Fibroblast of skin of right biceps (primary cell): ENCODE results near the gene UBE2L6.
"Not testable (repeated sequence)": the region's sequence is repeated elsewhere in the genome, so short reads cannot be mapped to it uniquely, and the experiment has no call there.

Source experiments
- DNase-seq: peaks from one replicate; pipeline ENCODE4 v3.0.0-alpha.2; 2013

Gene UBE2L6

DNA sequence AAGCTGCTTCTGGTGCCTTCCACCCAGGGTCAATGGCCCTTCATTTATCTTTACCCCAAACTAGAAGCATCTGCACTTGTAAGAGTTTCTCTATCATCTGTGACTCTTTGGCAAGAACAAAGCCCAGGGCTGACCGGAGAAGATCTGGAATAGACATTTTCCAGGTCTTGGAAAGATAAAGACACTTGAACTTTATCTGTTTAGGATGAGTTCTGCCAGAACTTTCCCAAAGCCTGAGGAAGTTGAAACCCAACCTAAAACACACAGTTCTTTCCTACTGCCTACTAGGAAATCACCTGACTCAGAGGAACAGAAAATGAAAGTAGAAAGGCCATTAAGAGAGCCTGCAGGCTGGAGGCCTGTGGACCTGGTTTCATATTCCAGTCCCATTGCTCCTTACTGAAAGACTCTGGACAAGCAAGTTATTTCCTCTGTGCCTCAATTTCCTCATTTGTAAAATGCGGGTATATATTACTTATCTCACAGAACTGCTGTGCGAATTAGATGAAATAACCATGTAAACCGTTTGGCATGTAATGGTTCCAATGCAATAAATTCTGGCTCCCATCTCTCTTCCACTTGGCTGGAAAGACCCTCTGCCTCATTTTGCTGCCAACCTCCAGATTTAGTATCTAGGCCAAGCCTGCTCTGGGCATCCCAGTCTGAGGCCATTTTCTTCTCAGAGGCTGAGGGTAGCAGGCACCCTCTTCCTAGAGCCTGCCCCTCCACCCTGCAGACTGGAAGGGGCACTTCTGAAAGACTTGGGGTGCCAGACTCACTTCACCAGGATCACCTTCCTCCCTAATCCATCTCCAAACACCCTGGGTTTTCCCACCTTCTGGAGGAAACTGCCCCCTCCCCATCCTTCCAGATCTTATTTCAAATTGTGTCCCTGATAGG lies 1.2 kb downstream of the UBE2L6 start:
- no peak for DNase-seq

DNA sequence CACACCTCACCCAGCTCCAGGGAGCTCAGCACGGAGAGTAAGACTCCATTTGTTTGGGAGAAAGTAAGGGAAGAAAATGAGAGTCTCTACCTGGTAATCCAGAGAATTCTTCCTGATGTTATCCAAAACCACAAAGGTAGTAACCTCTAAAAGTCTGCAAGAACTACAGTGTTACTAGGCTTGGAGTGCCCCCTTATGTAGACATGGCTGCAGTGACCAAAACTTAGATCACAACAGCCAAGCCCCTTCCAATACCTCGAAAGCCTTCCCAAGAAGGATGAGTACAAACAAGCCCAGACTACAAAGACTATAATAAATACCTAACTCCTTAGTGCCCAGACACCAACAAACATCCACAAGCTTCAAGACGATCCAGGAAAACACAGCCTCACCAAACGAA lies 4.9 kb downstream of the UBE2L6 start:
- DNase-seq, result no peak

DNA sequence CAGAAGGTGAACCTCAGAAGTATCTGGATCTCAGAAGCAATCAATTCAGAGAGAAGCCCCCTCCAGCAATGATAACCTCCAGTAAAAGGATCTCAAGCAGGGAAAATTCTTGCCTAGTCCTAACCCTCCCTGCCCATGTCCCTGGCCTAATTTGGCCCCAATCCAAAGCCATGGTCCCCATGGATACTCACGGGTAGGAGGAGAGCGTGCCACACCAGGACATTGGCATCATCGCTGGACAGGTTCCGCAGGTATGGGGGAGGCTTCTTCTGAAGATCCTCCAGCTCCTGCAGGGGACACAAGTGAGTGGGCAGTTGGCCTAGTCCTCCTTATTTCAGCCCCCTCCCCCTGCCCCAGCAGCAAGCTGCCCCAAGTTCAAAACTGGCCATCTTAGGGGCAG lies 7.3 kb downstream of the UBE2L6 start:
- no peak for DNase-seq

DNA sequence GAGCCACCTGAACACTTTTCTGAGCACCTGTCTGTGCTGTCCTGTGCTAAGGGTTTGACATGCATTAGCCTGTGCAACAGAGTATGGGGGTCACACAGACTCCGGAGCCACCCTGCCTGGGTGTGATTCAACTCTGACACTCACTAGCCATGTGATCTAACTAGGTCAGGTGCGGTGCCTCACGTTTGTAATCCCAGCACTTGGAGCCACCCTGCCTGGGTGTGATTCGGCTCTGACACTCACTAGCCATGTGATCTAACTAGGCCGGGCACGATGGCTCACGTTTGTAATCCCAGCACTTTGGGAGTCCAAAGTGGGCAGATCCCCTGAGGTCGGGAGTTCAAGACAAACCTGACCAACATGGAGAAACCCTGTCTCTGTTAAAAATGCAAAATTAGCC lies 11.4 kb downstream of the UBE2L6 start:
- no peak for DNase-seq

DNA sequence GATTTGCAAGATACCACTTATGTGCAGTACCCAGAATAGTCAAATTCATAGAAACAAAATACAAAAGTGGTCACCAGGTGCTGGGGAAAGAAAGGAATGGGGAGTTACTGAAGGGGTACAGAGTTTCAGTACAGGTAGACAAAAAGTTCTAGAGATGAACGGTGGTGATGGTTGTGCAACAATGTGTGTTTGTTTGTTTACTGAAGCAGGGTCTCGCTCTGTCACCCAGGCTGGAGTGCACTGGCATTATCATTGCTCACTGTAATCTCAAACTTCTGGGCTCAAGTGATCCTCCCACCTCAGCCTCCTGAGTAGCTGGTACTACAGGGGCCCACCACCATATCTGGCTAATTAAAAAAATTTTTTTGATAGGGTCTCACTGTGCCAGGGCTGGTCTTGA lies 12.1 kb downstream of the UBE2L6 start:
- no peak for DNase-seq

DNA sequence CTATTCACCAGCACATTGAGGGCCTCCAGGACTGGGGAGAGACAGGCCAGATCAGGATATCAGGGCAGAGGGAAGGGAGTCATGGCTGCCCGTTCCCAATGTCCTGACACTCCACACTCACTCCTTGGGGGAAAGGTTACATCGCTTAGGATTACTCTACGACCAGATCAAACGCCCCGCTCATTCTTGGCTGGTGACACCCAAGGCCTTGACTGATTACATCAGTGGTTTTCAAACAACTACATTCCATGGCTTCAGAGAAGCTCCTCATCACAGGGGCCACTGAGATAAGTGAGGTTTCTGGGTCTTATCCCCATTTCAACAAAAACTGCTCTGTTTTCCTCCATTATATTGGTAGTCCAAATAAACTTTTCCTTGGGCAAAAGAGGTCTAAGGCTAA lies 15.0 kb downstream of the UBE2L6 start:
- DNase-seq, result no peak

DNA sequence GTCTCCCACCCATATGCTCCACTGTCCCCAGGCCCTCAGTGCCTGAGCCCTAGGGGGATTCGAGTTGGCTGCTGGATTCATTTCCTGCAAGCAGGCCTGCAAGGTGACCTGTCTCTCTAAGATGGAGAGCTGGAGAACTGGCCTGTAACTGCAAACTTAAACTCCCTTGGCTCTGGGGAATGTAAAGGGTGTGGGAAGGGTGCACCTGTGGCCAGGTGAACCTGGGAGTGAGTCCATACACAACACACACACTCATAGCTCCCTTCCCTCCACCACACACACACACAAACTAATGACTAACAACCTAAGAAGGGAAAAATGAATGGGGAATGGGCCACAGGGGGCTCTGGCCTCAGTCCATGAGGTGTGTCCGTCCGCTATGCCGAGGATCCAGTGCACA lies 15.5 kb downstream of the UBE2L6 start:
- DNase-seq, result no peak

DNA sequence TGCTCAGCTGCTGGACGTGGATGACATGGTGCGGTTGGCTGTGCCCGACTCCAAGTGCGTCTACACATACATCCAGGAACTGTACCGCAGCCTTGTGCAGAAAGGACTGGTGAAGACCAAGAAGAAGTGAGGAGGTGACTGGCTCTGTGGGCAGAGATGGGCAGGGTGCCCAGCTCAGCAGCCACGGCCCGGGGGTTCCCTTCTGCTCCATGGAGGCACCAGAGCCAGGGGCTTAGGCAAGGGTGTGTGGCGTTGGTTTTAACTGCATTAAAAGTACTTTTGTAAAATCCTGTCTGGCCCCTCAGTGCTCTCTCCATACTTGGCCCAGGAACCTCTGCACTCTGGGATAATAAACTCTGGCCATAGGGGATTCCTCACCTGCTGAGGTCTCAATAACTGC lies 17.5 kb downstream of the UBE2L6 start:
- DNase-seq, result no peak

DNA sequence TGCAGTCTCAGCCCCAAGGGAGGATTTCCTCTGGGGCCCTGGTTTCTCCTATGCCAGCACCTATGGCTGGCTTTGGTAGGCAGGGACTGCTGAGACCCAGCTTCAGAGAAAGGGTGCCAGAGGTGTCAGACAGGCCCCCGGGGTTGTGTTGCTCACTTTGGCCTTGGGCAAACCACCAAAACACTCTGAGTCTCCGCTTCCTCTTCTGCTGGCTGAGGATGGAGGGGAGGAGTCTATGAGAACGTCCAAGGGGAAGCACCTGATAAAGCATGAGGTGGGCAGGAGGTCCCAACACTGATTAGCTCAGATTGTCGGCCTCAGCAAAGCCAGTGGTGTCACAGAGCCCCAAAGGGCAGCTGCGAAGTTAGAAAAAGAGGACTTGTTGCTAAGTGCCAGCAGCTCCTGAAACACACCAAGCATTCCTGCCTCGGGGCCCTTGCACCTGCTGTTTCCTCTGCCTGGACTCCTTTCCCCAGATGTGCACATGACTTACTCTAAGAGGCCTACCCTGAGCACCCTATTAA lies 19.6 kb downstream of the UBE2L6 start:
- no peak for DNase-seq

DNA sequence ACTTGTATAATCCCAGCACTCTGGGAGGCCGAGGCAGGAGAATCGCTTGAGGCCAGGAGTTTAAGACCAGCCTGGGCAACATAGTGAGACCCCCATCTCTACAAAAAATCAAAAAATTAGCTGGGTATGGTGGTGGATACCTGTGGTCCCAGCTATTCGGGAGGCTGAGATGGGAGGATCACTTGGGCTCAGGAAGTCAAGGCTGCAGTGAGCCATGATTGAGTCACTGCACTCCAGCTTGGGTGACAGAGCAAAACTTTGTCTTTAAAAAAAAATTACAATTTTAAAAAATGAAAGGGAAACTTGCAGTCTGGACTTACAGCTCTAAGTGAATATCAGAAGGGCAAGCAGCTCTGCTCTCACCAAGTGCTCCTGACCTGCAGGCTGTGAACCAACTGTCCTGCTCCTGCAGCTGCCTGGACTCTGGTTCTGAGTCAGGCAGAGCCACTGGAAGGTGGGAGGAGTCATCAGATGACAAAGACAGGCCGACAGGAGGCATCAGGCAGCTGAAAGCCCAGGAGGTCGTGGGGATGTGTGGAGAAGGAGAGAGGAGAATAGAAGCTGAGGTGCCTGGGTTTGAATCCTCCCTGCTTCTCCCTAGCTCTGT lies 20.5 kb downstream of the UBE2L6 start:
- DNase-seq, result peak; percentile 36

DNA sequence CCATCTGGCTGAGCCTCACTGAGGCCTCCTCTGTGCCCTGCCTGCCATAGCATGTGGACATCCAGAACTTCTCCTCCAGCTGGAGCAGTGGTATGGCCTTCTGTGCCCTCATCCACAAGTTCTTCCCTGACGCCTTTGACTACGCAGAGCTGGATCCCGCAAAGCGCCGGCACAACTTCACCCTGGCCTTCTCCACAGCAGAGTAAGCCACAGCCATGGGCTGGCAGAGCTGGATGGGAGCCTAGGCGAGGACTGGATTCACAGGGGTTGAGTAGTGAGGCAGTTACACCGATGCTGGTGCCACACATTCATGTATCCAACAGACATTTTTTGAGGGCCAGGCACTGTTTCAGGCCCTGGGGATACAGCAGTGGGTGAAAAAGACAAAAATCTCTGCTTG lies 21.0 kb downstream of the UBE2L6 start:
- DNase-seq, result no peak

DNA sequence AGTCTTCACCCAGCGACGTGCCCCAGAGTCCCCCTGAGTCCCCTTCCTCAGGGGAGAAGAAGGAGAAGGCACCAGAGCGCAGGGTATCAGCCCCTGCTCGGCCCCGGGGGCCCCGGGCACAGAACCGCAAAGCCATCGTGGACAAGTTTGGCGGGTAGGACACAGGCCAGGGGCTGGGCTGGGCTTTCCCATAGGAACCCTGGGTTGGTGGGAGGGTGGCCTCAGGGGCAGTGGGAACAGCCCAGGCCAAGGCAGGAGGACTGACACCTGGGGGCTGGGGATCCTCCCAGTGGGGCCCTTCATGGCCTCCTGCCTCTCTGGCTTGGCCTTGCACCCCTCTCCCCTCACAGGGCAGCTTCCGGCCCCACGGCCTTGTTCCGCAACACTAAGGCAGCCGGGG lies 21.6 kb downstream of the UBE2L6 start:
- DNase-seq, result no peak

DNA sequence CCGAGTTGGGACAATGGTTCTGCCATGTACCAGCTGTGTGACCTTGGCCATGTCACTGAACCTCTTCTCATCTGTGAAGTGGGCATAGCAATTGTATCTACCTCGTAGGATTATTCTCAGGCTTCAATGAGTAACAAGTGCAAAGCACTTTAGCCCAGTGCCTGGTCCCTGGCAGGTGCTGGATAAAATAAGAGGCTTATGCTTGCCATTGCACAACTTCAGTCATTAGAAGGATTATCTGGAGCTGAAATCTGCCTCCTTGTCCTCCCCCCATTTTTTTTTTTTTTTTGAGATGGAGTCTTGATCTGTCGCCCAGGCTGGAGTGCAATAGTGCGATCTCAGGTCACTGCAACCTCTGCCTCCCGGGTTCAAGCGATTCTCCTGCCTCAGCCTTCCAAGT lies 22.9 kb downstream of the UBE2L6 start:
- DNase-seq, result no peak

DNA sequence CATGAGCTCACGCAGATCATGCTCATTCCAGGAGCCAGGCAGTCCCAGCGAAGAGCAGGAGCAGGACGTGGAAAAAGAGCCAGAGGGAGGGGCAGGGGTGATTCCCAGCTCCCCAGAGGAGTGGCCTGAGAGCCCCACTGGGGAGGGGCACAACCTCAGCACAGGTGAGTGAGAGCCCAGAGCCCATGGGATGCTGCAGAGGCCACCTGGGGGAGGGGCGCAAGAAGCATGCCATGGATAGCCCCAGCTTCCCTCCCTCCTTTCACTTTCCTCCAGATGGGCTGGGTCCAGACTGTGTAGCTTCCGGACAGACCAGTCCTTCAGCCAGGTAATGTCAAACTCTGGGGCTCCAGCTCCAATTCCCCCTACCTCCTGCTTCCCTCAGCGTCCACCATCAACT lies 23.9 kb downstream of the UBE2L6 start:
- DNase-seq, result no peak

DNA sequence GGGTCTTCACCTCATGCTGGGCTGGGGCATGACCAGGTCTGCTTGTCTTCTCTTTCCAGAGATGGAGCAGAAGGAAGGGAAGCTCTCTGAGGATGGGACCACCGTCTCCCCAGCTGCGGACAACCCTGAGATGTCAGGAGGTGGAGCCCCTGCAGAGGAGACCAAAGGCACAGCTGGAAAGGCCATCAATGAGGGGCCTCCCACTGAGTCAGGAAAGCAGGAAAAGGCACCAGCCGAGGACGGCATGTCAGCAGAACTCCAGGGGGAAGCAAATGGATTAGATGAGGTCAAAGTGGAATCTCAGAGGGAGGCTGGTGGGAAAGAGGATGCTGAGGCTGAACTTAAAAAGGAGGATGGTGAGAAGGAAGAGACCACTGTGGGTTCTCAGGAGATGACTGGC lies 24.9 kb downstream of the UBE2L6 start:
- no peak for DNase-seq

DNA sequence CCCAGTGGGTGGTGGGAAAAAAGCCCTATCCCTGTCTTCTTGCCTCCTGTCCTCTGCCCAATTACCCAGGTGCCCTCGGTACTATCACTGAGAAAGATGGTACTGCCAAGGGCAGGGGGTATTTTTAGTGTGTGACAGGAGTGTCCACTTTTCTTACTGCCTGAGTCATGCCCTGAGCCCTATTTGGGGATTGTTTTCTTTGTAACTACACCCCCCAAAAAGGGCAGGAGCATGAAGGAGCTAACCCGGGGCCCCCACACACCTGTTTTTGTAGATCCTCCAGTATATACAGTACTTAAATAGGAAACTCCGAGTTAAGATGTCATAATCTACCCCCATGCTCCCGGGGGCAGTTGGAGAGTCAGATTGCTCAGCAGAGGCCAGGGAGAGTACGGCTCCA lies 26.3 kb downstream of the UBE2L6 start:
- DNase-seq, result no peak

DNA sequence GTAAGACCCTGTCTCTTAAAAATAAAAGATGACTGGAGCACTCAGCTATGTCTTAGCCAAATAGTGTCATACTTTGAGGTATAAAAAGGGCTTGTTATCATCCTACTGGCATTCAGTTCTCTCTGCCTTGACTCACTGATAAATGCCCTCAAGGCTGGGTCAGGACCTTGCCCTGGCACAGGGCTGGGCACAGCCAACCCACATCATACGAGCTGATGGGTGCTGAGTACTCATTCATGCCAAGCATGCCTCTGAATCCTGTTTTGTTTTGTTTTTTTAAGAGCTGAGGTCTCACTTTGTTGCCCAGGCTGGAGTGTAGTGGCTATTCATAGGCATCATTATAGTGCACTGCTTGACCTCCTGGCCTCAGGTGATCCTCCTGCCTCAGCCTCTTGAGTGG lies 28.1 kb downstream of the UBE2L6 start:
- no peak for DNase-seq

DNA sequence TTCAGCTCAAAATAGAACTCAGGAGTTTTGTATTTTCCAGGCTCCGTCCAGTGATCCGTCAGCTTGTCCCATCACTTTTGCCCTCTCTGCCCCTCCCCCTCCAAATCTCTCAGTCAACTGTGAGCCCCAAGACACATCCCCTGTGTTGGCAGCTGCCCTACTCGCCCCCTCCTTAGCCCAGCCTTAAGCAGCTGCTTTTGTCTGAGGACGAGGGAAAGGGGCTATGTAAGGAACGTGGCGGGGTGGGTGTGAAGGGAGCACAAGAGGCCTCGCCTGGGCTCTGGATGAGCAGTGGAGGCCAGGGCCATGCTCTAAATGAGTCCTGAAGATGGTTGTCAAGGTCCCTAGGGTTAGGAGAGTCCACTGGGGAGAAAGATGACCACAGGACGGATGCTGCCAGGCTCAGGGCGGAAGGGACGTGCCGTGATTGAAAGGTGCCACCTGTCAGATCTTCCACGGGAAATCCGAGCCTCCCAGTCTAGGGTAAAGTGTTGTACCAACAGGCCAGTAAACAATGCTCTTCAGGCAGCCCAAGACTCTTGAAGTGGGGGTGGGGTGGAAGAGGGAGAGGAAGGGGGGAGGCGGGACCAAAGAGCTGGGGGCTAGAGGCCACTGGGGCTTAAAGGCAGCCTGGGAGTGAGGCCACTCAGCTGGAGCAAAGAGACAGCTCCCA lies 30.4 kb downstream of the UBE2L6 start, which contains the start of gene SMTNL1:
Gene SMTNL1, plus strand, starts transcription at position 649 of the 673 bp plus-strand sequence. CDS start 5,048 bp downstream, outside the sequence.
- no peak for DNase-seq

DNA sequence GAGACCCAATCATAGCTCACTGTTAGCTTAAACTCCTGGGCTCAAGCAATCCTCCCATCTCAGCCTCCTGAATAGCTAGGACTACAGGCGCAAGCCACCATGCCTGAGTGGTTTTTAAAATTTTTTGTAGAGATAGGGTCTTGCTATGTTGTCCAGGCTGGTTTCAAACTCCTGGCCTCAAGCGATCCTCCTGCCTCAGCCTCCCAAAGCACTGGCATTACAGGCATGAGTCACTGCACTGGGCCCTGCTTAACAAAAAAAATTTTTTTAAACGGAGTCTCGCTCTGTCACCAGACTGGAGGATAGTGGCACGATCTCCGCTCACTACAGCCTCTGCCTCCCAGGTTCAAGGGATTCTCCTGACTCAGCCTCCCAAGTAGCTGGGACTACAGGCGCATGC lies 33.0 kb downstream of the UBE2L6 start:
- DNase-seq, result not testable (repeated sequence)

DNA sequence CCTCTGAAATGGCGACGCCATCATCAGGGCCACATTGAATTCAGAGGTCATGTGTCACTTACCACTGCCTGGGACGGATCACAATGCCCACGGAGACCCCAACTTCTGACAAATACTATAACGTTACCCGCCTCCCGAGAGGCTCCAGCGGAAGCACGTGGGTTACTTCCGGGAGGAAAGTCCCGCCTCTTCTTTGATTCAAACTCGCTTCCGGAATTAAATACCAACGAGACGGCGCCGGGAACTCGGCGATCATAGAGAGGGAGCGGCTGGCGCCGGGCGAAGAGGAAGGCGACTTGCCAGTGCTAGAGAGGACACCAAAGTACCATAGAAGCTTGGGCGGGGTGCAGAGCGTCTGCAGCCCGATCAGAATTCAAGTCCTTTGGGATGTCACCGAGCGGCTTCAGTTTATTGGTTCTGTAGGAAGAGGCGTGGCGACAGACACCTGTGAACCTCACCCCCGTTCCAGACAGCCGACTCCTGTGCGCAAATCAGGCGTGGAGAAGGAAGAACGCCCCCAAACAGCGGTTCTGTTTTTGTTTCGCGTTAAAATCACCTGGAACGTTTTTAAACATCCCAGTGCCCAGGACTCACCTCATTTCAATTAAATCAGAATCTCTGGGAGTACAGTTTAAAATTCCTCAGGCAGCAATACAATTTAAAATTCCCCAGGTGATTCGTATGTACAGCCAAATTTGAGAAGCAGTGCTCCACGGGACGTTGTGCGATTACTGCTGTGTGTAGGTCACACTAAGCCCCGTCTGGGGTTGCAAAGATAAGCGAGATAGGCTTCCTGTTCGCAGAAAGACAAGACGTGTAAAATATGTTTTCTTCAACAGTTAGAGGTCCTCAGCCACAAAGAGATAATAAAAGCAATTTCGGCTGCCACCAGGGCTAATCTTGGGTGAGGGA lies 36.6 kb downstream of the UBE2L6 start, which contains the start of gene TIMM10:
Gene TIMM10, minus strand, starts transcription at position 159 of the 912 bp plus-strand sequence. CDS start 565 bp downstream, outside the sequence.
- peak; percentile 98 for DNase-seq

DNA sequence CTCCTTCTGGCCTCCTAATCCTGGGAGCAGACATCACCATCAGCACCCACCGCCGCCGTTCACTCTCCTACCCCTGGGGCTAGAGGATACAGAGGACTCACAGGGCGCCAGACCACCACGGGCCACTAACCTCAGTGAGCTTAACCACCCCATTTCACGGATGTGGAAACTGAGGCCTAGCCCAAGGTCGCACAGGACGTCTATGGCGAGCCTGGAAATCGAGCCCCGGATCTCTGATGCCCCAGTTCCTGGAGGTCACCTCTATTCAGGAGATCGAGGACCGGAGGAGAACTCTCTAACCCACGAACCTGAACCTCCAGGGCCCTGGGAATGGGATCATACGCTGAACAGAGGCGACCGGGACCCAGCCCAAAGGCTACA lies 37.3 kb downstream of the UBE2L6 start:
- no peak for DNase-seq

DNA sequence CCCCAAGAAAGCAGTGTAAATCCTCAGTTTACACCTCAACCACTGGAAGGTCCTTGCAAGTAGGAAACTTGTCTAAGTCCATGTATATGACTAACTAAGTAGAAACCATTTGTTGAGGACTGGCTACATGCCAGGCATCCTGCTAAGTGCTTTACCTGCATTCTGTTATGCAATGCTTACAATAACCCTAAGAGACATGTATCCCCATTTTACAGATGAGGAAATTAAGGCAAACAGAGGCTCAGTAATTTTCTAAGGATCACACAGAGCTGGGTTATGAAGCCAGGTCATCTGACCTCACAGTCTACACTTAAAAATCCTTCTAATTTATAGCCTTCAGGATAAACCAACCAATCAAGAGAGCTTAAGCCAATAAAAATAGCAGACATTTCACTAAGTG lies 38.5 kb downstream of the UBE2L6 start:
- DNase-seq, result no peak
